NCI-H524 (cell line): ENCODE data around the gene ERBB4.

Experiments used
- DNase-seq, 2 experiments: peaks; one replicate each; lab custom pipeline; 2025; lab: John Stamatoyannopoulos, UW

ERBB4 gene

DNA sequence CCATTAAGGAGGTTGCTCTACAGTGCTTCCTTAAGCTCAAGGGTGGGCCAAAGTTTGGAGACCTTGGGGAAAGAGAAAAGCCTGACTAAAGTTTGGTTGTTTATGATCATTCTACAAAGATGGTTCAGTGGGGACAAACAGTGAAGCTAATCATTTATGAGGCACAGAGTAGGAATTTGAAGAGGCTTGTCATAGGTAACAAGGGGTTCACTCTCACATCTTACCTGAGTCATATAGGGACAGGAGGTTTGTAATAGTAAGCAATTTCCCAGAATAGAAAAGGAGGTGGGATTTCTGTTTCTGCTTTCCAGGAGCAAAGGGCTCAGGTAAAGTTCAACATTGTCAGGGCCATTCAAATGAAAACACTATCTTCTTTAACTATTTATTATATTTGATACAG is 1194.3 kb downstream of the ERBB4 start:
- no peak for DNase-seq

DNA sequence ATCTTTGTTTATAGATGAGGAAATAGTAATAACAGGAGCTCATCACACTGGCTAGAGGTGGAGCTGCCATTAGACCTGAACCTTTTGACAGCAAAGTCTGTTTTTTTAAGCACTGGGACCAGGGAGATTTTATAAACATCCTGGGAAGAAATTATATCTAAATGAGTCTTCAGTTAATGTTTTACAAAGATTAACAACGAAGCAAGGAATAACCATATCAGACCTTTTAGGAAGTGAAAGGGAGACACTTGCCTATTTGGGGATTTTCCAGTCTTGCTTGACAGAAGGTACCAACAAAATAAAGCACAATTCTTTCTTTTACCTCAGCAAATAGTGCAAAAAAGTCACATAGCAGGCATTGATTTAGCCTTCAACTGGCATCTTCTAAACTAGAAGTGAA is 1205.2 kb downstream of the ERBB4 start:
- DNase-seq = no peak

GRCh38 chr2:211331736-211332135 is 1206.9 kb downstream of the ERBB4 start:
- no peak for DNase-seq

GRCh38 chr2:211329882-211330281 is 1208.7 kb downstream of the ERBB4 start:
- DNase-seq = no peak

DNA sequence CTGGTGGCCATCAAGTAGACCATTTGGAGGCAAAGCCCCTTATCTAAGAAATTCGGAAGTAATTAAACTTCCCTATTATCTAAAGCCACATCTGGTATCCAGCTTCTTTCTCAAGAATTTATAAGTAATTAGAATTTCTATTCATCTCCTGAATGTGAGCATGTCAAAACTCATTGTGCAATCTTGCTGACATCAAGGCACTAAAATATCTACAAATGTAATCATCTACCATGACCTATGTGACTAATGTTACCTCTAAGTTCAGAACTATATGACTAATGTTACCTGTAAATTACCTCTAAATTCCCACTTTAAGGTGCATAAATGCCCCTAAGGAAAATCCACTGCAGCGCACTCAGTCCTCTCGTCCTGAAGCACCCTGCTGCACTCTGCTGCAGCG is 1209.2 kb downstream of the ERBB4 start:
- no peak for DNase-seq

GRCh38 chr2:211328126-211328525 is 1210.5 kb downstream of the ERBB4 start:
- no peak for DNase-seq
